ENCODE data around the gene ANKRD55. TPM values are rescaled to one million over a fixed set of nuclear protein-coding genes. Genes with fewer than 3 reads are reported as not detected.

Gene ANKRD55
- total RNA-seq, 1 donor from 2014 or later = not detected

- TF ChIP-seq CTCF (IDR thresholded peaks at IDR 0.05) = no peak
- no peaks in the 10 kb centered on the region for H3K9me3 ChIP-seq
- H3K27ac ChIP-seq = no peak overlapping the region
- H3K27me3 ChIP-seq = no peaks in the 10 kb centered on the region
- intact Hi-C loops (cut with DNase I) = no loop called here
- peak in 1 of 2 donors; percentile 18 for DNase-seq (ENCODE audit: low spot score in 2 of 2)
- no peak overlapping the region for H3K4me3 ChIP-seq
- H3K4me1 ChIP-seq = no peaks in the 10 kb centered on the region
- no peaks in the 10 kb centered on the region for H3K36me3 ChIP-seq
These were observed 47.3 kb downstream of the ANKRD55 start for GRCh38 chr5:56185768-56186311.

GRCh38 chr5:56183506-56183905 is 49.6 kb downstream of the ANKRD55 start:
- H3K9me3 ChIP-seq = no peaks in the 10 kb centered on the region

GRCh38 chr5:56179442-56179841 is 53.7 kb downstream of the ANKRD55 start:
- TF ChIP-seq CTCF (IDR thresholded peaks at IDR 0.05) = no peak
- H3K27ac ChIP-seq = no peak overlapping the region
- intact Hi-C loops (cut with DNase I) = loop anchor here (10.0 kb wide), 1 partner anchor 185 kb away; the partner anchor contains the start of gene IL6ST
- H3K4me3 ChIP-seq = no peak overlapping the region
- H3K4me1 ChIP-seq = peaks cover 0 to 2% of the 10 kb centered on the region in 2 donors
- no peak for DNase-seq (ENCODE audit: low spot score in 2 of 2)
- no peaks in the 10 kb centered on the region for H3K9me3 ChIP-seq
- no peaks in the 10 kb centered on the region for H3K27me3 ChIP-seq
- no peaks in the 10 kb centered on the region for H3K36me3 ChIP-seq

More at GRCh38 chr5:56183506-56183905, 49.6 kb downstream of the ANKRD55 start:
- Histone ChIP-seq H3K27ac (no peak overlapping the region), H3K27me3 (no peaks in the 10 kb centered on the region), H3K36me3 (no peaks in the 10 kb centered on the region), H3K4me1 (no peaks in the 10 kb centered on the region), H3K4me3 (no peak overlapping the region)
- TF ChIP-seq CTCF (IDR thresholded peaks at IDR 0.05) = no peak
- intact Hi-C loops (cut with DNase I) = no loop called here
- DNase-seq (ENCODE audit: low spot score in 2 of 2) = peak in 1 of 2 donors; percentile 39

- Histone ChIP-seq H3K9me3 (no peaks in the 10 kb centered on the region), H3K27me3 (no peaks in the 10 kb centered on the region), H3K27ac (no peak overlapping the region), H3K4me1 (peaks cover 0 to 2% of the 10 kb centered on the region in 2 donors), H3K4me3 (no peak overlapping the region), H3K36me3 (no peaks in the 10 kb centered on the region)
- no peak for DNase-seq (ENCODE audit: low spot score in 2 of 2)
- TF ChIP-seq CTCF (IDR thresholded peaks at IDR 0.05) = no peak
- intact Hi-C loops (cut with DNase I) = loop anchor here (10.0 kb wide), 1 partner anchor 184 kb away; the partner anchor contains the start of gene IL6ST
These were observed 54.3 kb downstream of the ANKRD55 start for GRCh38 chr5:56178823-56179222.

- Histone ChIP-seq H3K4me1 (peaks cover 0 to 2% of the 10 kb centered on the region in 2 donors), H3K27ac (no peak overlapping the region), H3K27me3 (no peaks in the 10 kb centered on the region), H3K4me3 (no peak overlapping the region), H3K9me3 (no peaks in the 10 kb centered on the region), H3K36me3 (no peaks in the 10 kb centered on the region)
- TF ChIP-seq CTCF (IDR thresholded peaks at IDR 0.05) = no peak
- DNase-seq (ENCODE audit: low spot score in 2 of 2) = peak in 1 of 2 donors; percentile 3
- intact Hi-C loops (cut with DNase I) = loop anchor here (10.0 kb wide), 1 partner anchor 182 kb away; the partner anchor contains the start of gene IL6ST
These were observed 56.1 kb downstream of the ANKRD55 start for GRCh38 chr5:56176871-56177533.

Measured in ascending aorta (tissue), 2 donors.